Measurements from ENCODE around the gene YTHDC1. TPM values are rescaled to one million over a fixed set of nuclear protein-coding genes. Genes with fewer than 3 reads are reported as not detected.
A peak's percentile ranks its signal among the peaks of the same experiment; 100 is the strongest.

YTHDC1 gene
- total and polyA plus RNA-seq, 2 of the 13 experiments (the other 11 are each of a cell fraction or from before 2014, with no cell fraction given): 37.3 to 56.8 TPM

DNA sequence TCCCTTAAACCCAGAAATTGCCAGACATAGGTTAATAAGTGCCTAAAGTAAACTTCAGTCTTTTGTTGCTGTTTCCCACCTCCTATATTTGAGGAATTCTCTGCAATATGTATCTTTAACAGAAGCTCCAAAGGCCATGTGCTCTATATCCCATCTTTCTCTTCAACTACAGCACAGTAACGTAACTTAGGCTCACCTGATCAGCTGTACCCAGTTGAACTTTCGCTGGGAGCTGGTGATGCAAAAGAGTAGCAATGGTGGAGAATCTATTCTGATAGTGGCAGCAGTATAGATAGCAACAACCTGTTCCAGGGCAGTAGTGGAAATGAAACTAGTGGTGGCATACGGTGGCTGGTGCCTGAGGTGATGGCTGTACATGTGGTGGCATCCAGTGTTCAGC is 33.2 kb upstream of the YTHDC1 start (continued):
- TF ChIP-seq, protein P1, sequence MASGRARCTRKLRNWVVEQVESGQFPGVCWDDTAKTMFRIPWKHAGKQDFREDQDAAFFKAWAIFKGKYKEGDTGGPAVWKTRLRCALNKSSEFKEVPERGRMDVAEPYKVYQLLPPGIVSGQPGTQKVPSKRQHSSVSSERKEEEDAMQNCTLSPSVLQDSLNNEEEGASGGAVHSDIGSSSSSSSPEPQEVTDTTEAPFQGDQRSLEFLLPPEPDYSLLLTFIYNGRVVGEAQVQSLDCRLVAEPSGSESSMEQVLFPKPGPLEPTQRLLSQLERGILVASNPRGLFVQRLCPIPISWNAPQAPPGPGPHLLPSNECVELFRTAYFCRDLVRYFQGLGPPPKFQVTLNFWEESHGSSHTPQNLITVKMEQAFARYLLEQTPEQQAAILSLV (CRISPR knock-in tag; IDR thresholded peaks at IDR 0.05; ENCODE audit: borderline replicate concordance): no peak
- no peak for TF ChIP-seq ETV6 (CRISPR knock-in tag; conservative IDR thresholded peaks at IDR 0.05)
- TF ChIP-seq PAXIP1 (CRISPR knock-in tag; conservative IDR thresholded peaks at IDR 0.05): peak; percentile 32; the same call in 1 of the 2 replicates
- TF ChIP-seq NR2C2 (CRISPR knock-in tag; IDR thresholded peaks at IDR 0.05; ENCODE audit: borderline replicate concordance): peak; percentile 33; the same call in 1 of the 2 replicates
- TF ChIP-seq ELF4 (CRISPR knock-in tag; IDR thresholded peaks at IDR 0.05; ENCODE audit: borderline replicate concordance): no peak
- TF ChIP-seq ATF4 (CRISPR knock-in tag; IDR thresholded peaks at IDR 0.05): peak in 1 of 2 experiments; percentile 46; a peak in 1 of 4 replicates
- TF ChIP-seq HNF4A (CRISPR knock-in tag; IDR thresholded peaks at IDR 0.05): 0 out of 2 replicates have a peak, but pooled peaks have one; percentile 32
- no peak for TF ChIP-seq DPF2 (CRISPR knock-in tag; IDR thresholded peaks at IDR 0.05; ENCODE audit: borderline replicate concordance, low read depth)
- TF ChIP-seq BCL6 (CRISPR knock-in tag; IDR thresholded peaks at IDR 0.05): 0 out of 2 replicates have a peak, but pooled peaks have one; percentile 15
